Measurements from ENCODE around the gene FGF19.

Gene FGF19

GRCh38 chr11:69654001-69654659, 49.7 kb downstream of the FGF19 start:
- no peak for FAIRE-seq

DNA sequence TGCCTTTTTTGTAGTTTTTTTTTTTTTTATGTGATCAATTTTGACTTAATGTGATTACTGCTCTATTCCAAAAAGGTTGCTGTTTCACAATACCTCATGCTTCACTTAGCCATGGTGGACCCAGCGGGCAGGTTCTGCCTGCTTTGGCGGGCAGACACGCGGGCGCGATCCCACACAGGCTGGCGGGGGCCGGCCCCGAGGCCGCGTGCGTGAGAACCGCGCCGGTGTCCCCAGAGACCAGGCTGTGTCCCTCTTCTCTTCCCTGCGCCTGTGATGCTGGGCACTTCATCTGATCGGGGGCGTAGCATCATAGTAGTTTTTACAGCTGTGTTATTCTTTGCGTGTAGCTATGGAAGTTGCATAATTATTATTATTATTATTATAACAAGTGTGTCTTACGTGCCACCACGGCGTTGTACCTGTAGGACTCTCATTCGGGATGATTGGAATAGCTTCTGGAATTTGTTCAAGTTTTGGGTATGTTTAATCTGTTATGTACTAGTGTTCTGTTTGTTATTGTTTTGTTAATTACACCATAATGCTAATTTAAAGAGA, 50.3 kb downstream of the FGF19 start:
- no peak for FAIRE-seq

GRCh38 chr11:69652999-69653398, 50.8 kb downstream of the FGF19 start:
- no peak for FAIRE-seq

GRCh38 chr11:69651834-69652620, 51.8 kb downstream of the FGF19 start:
- FAIRE-seq: no peak

GRCh38 chr11:69650832-69651344, 52.9 kb downstream of the FGF19 start:
- FAIRE-seq: no peak

DNA sequence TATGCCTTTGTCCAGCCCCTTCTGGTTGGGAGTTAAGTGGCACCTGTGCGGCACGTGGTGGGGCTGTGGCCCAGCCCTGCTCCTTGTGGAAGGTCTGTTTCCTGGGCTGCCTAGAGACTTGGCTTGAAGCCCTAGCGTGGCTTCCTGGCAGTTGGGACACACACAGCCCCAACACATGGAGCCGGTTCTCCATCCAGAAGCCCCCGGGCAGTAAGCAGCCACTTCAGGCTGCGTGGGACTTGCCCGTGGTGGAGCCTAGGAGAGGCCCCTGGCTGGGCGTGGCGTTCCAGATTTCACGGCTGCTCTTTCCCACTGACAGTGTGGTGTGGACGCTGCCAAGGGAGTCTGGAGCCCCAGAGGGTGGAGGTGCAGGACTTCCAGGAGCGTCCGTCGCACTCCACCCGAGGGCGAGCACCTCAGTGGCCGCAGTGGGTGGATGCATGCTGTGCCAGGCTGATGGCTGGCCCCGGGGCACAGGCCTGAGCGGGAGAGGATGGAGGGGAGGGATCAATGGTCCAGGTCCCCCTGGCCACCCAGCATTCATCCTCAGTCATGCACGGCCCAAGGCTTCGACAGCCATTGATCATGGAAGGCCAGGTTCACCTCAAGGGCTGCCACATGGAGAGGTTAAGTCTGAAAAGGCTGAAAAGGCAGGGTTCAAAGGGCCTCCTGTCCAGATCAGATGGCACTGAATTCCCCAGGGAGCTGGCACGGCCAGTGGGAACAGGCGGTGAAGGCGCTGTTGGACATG, 53.6 kb downstream of the FGF19 start:
- FAIRE-seq: no peak

- FAIRE-seq: no peak
These were observed 54.3 kb downstream of the FGF19 start for GRCh38 chr11:69649576-69649900.

GRCh38 chr11:69648679-69649575, 54.9 kb downstream of the FGF19 start:
- no peak for FAIRE-seq

Measured in colon (tissue), 2 donors.